Left ventricle myocardium superior (tissue), 1 donor: ENCODE measurements around the gene PPP1R12B. TPM values are rescaled to one million over a fixed set of nuclear protein-coding genes. Genes with fewer than 3 reads are reported as not detected.
"Not testable (repeated sequence)": the region's sequence is repeated elsewhere in the genome, so short reads cannot be mapped to it uniquely, and the experiment has no call there.

Experiments
- ATAC-seq: fragments of 200-7000 bp; cut with Tn5 transposase; one replicate; pipeline ENCODE4 v1.9.1; 2020; ENCODE audit warnings: mild to moderate bottlenecking, moderate library complexity
- DNase-seq: peaks from one replicate; pipeline ENCODE4 v3.0.0-alpha.2; 2020
- intact Hi-C: fragments of 100-400 bp; cut with micrococcal nuclease; formaldehyde crosslinking; loops from one replicate; pipeline ENCODE4 v1.11.0; 2022
- total RNA-seq: library from RNA; stranded (reverse); fragmentation: NEBNext Ultra II Directional; extraction: Animal tissue kit (Norgen Biotek cat#: 25700); gene quantifications from one replicate; pipeline ENCODE4 v1.2.1, GENCODE V29; 2021
- donor health status: DM: no; HTN: yes; CAD: no; lungs with severe emphysema.

PPP1R12B gene
- total RNA-seq, 1 donor from 2014 or later: 667 TPM

DNA sequence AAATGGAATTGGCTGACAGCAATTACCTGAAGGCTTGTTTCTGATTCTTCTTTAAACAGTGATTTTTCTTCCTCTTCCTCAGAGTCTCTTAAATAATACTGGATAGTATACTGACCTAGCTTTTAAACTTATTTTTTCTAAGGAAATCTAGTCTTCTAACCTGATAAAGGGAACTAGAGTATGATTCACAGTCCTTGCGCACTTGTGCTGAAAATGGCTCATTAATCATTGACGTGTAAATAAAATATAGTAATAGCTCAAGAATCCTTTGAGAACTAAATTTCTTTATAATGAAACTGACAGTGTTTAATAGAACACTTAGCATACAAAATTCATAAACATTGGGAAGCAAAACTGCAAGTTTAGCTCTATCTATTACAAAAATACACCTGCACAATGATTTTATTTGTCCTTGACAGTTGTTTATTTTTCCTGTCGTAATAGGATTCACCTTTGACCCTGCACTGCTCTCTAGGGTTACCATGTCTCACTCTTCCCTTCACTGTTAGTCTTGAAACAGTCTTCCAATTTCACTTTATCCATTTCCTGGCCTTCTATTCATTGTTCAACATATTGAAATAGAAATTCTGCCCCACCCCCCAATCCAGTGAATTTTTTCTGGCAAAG lies 117.3 kb downstream of the PPP1R12B start:
- ATAC-seq: not testable (repeated sequence)

GRCh38 chr1:202466339-202466738 lies 117.8 kb downstream of the PPP1R12B start:
- DNase-seq, intact Hi-C loops, ATAC-seq: not testable (repeated sequence)

More for the DNA sequence above, 117.3 kb downstream of the PPP1R12B start:
- DNase-seq, intact Hi-C loops: not testable (repeated sequence)

- ATAC-seq, DNase-seq, intact Hi-C loops: not testable (repeated sequence)
Measured at GRCh38 chr1:202467381-202467780, 118.9 kb downstream of the PPP1R12B start.

GRCh38 chr1:202468695-202469094 lies 120.2 kb downstream of the PPP1R12B start:
- DNase-seq, intact Hi-C loops, ATAC-seq: not testable (repeated sequence)

GRCh38 chr1:202469123-202469522 lies 120.6 kb downstream of the PPP1R12B start:
- DNase-seq, ATAC-seq, intact Hi-C loops: not testable (repeated sequence)

GRCh38 chr1:202471246-202471645 lies 122.7 kb downstream of the PPP1R12B start:
- DNase-seq (no peak), ATAC-seq (no peak)
- intact Hi-C loops: no loop called here

DNA sequence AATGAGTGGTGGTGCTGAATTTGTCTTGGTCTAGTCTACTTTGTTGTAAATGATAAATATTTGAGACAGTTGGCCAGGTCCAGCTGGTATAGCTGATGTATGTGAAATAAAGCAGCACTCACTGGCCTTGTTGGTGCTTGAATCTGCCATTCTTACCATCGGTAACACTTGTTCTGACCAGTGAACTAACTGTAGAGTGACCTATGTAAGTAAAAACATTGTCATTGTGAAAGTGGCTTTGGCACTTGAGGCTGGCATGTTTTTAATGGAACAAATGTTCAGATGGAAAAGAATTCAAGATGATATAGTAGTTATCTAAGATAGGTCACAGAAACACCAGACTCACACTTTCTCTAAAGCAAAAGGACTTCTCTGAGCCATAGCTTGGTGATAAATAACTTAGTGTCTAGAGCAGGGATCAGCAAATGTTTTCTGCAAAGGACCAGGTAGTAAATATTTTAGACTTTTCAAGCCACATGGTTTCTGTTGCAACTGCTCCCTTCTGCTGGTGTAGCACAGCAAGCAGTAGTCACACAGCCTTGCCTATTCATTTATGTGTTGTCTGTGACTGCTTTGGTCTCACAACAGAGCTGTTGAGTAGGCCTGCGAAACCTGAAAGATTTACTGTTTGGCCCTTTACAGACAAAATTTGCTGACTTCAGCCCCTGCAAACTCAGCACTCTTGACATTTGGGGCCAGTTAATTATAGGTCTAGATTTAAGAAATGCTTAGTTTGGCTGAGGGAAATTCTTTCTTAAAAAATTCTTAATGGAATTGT lies 124.0 kb downstream of the PPP1R12B start:
- peak; percentile 70 for ATAC-seq
- intact Hi-C loops, DNase-seq: not testable (repeated sequence)

GRCh38 chr1:202473266-202474045 lies 125.0 kb downstream of the PPP1R12B start:
- intact Hi-C loops, DNase-seq: not testable (repeated sequence)
- ATAC-seq: peak; percentile 78

DNA sequence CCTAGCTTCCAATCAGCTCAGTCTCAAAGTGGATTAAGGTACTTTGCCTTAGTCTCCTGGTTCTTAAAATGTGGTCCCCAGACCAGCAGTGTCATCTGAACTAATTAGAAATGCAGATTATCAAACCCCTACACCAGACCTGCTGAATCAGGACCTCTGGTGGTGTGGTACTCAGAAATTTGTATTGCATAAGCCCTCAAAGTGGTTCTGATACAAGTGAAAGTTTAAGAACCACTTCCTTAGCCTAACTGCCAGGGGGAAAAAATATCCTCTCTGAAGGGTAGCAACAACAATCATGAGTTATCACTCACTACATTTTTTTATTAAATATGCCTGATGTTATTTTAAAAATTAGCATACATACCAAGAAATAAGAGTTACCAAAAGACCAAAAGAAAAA lies 131.2 kb downstream of the PPP1R12B start:
- intact Hi-C loops: not testable (repeated sequence)

DNA sequence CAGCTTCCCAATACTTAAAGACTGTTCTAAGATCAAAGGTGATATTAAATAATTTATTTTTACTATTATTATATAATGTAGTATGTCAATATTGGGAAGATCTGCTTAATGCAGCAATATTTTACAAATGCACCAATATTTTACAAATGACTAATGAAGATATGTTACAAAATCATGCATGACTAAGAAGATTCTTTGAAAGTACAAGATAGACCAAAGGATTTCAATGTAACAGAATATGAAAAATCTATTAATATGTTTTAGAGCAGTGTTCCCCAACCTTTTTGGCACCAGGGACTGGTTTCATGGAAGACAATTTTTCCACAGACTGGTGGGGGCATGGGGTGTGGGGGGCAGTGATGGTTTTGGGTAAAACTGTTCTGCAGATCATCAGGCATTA lies 132.1 kb downstream of the PPP1R12B start:
- DNase-seq, ATAC-seq, intact Hi-C loops: not testable (repeated sequence)

More for the DNA sequence above, 131.2 kb downstream of the PPP1R12B start:
- DNase-seq: not testable (repeated sequence)
- ATAC-seq: peak; percentile 6

DNA sequence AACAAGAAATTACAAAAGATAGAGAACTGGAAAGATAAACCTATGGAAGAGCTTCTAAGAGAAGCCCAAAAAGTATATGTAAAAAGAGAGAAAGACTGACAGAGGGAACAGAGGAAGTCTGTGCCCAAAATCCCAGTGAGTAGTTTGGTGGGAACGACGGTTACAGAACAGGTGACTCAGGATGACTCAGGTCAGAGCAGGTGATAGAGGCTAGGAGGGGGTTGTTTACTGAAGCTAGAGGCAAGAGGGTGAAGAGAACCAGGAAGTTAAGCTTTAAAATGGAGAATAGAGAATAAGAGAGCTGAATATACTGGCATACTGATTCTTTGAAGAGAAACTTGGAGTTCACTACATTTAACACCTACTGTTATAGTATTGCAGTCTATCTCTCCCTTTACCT lies 134.9 kb downstream of the PPP1R12B start:
- ATAC-seq, intact Hi-C loops, DNase-seq: not testable (repeated sequence)

GRCh38 chr1:202484032-202484431 lies 135.5 kb downstream of the PPP1R12B start:
- DNase-seq, intact Hi-C loops, ATAC-seq: not testable (repeated sequence)

DNA sequence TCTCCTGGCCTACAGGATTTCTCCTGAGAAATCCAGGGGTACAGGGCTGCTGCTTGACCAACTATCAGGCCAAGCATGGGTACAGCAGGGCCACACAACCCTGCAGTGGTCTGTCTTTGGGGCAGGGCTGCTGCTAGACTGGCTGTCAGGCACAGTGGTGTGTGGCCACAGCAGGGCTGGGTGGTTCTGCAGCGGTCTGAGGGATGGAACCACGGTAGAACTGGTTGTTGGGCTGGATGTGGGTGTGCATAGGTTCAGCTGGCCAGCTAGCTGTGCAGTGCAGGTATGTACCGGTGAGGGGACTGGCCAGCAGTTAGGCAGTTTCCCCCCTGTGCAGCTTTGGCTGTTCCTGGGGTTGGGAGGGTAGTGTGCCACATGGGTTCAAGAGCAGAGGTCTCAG lies 136.3 kb downstream of the PPP1R12B start:
- intact Hi-C loops, DNase-seq: not testable (repeated sequence)
- ATAC-seq: peak; percentile 15

DNA sequence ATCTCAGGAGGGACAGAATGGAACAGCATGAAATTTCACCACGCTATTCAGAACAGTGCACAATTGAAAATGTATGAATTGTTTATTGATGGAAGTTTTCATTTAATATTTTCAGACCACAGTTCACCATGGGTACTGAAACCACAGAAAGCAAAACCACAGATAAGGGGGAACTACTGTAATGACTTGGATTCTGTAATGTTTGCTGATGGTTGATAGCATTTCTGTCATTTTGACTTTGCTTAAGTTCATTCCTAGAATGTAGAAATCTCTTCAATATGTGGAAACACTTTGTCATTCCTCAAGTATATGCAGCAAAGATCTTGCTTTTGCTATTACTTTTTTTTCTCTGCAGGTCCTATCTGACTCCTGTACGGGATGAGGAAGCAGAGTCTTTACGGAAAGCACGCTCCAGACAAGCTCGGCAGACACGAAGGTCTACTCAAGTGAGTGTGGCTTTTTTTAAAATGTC lies 139.7 kb downstream of the PPP1R12B start:
- ATAC-seq, intact Hi-C loops: not testable (repeated sequence)

GRCh38 chr1:202489101-202489500 lies 140.6 kb downstream of the PPP1R12B start:
- intact Hi-C loops, ATAC-seq, DNase-seq: not testable (repeated sequence)

More for the DNA sequence above, 139.7 kb downstream of the PPP1R12B start:
- not testable (repeated sequence) for DNase-seq

- ATAC-seq, DNase-seq, intact Hi-C loops: not testable (repeated sequence)
Measured at GRCh38 chr1:202493112-202493511, 144.6 kb downstream of the PPP1R12B start.

- intact Hi-C loops: no loop called here
- no peak for DNase-seq
- no peak for ATAC-seq
Measured at GRCh38 chr1:202498542-202498941, 150.0 kb downstream of the PPP1R12B start.

DNA sequence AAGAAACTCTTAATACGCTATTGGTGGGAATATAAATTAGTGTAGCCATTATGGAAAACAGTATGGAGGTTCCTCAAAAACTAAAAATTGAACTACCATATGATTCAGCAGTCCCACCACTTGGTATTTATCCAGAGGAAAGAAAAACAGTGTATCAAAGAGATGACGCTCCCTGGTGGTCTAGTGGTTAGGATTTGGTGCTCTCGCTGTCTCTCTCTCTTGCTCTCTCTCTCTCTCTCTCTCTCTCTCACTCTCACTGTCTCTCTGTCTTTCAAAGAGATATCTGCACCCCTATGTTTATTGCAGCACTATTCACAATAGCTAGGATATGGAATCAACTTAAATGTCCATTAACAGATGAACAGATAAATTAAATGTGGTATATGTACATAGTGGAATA lies 151.5 kb downstream of the PPP1R12B start:
- not testable (repeated sequence) for ATAC-seq, DNase-seq
- intact Hi-C loops: loop anchor here (10.0 kb wide), 1 partner anchor 65 kb away; no protein-coding TSS in a partner anchor

- ATAC-seq: peak; percentile 22
- DNase-seq: no peak
- intact Hi-C loops: loop anchor here (10.0 kb wide), 1 partner anchor 64 kb away; no protein-coding TSS in a partner anchor
Measured at GRCh38 chr1:202501281-202501680, 152.8 kb downstream of the PPP1R12B start.
